HL-60 (cell line): ENCODE measurements around the gene GPC5.

Experiments used
- POLR2AphosphoS5 ChIP-seq: IDR thresholded peaks from 2 replicates; pipeline ENCODE4 v1.6.1; 2012; ENCODE audit warnings: low read depth
- TF ChIP-seq, protein P1 (sequence below): IDR thresholded peaks from one replicate; pipeline ENCODE4 v1.5.1; 2011; ENCODE audit warnings: low read length, control low read depth, inconsistent platforms; ENCODE audit not compliant: insufficient read depth

DNA sequence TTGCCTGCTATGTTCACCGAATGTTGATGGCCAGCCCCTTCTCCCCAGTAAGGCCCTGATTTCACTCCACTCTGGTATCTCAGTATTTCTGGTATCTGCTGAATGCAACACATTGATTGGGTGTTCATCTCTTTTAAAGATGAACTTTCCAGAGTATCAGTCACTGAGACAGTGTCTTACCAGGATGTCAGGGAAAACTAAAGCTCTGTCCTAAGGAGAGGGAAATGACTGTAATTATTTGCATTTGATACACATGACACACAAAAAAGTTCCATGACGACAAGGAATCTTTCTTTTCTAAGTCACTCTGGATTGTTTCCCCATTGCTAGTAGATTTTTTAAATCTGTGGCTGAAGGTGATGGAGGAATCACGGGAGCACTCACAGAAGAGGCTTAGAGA is 2.2 kb downstream of the GPC5 start:
- TF ChIP-seq, protein P1, sequence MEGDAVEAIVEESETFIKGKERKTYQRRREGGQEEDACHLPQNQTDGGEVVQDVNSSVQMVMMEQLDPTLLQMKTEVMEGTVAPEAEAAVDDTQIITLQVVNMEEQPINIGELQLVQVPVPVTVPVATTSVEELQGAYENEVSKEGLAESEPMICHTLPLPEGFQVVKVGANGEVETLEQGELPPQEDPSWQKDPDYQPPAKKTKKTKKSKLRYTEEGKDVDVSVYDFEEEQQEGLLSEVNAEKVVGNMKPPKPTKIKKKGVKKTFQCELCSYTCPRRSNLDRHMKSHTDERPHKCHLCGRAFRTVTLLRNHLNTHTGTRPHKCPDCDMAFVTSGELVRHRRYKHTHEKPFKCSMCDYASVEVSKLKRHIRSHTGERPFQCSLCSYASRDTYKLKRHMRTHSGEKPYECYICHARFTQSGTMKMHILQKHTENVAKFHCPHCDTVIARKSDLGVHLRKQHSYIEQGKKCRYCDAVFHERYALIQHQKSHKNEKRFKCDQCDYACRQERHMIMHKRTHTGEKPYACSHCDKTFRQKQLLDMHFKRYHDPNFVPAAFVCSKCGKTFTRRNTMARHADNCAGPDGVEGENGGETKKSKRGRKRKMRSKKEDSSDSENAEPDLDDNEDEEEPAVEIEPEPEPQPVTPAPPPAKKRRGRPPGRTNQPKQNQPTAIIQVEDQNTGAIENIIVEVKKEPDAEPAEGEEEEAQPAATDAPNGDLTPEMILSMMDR = no peak
- no peak for TF ChIP-seq POLR2AphosphoS5
